Measurements from ENCODE around the gene COL16A1. TPM values are rescaled to one million over a fixed set of nuclear protein-coding genes. Genes with fewer than 3 reads are reported as not detected.

The COL16A1 gene
- total RNA-seq, 1 experiment from 2014 or later: 6.2 TPM

DNA sequence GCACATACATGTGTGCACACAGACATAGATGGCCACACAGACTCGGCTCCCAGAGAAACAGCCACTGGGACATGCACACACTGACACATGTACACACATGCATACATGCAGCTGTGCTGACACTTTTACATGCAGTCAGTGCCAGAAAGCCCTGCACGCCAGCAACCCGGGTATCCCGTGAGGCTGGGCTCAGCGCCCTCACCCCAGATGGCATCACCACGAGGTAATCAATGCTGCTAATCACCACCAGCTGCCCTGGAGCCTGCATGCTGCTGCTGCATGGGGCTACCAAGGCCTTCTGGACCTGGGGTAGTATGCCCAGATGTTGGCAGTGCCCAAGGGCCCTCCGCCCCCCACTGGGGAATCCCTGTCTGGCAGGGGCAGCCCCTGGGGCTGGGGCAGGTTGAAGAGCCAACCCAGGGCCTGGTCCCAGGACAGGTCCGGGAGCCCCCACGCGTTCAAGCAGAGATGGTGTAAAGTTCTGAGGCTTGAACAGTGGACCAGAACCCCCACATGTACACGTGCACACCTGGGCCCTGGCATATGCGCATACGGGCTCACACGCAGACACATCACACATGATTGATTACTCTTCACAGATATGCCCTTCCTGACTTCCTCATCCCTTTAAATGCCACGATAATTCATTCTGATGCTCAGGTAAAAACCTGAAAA, 2.7 kb upstream of the COL16A1 start:
- H3K4me3 Mint-ChIP-seq: 0 out of 5 replicates have a peak overlapping the region, but pooled peaks of 1 of the 2 experiments have one; percentile 16
- DNase-seq: no peak
- H3K36me3 Mint-ChIP-seq (ENCODE audit: insufficient read depth in 1 of 3, low read depth in 3 of 3): no peaks in the 10 kb centered on the region

More for the DNA sequence above, 2.7 kb upstream of the COL16A1 start:
- H3K79me2 ChIP-seq (ENCODE audit: insufficient read depth, low read length): no peaks in the 10 kb centered on the region
- H3K4me2 ChIP-seq (ENCODE audit: insufficient read depth, insufficient read length, low read length): no peak overlapping the region
- H4K91ac ChIP-seq (ENCODE audit: insufficient read length, low read depth, low read length): no peak overlapping the region
- peaks cover 37 to 44% of the 10 kb centered on the region in 2 experiments for H3K4me1 Mint-ChIP-seq
- no peaks in the 10 kb centered on the region for H4K20me1 ChIP-seq (ENCODE audit: control insufficient read depth, insufficient read depth, insufficient read length)
- H3K79me1 ChIP-seq (ENCODE audit: insufficient read depth, low read depth, low read length, poor library complexity, severe bottlenecking): no peaks in the 10 kb centered on the region
- H2BK120ac ChIP-seq (ENCODE audit: low read depth, low read length, poor library complexity, severe bottlenecking): no peak overlapping the region
- H3K27ac ChIP-seq (ENCODE audit: insufficient read length, low read depth, low read length): no peak overlapping the region
- H3K23ac ChIP-seq (ENCODE audit: insufficient read length, low read depth, low read length): no peak overlapping the region
- no peaks in the 10 kb centered on the region; the same call in 1 of the 2 replicates for H3K27me3 ChIP-seq (ENCODE audit: insufficient read depth, low read length)
- no peak overlapping the region for H3K9ac ChIP-seq (ENCODE audit: extremely low read depth, insufficient read length, low read length)
- no peak overlapping the region for H2BK15ac ChIP-seq (ENCODE audit: low read depth, low read length)
- WGBS (ENCODE audit: extremely low coverage, insufficient read length, low lambda C conversion rate): no CpG with 5 or more reads among the region's 15 CpGs
- no peak overlapping the region for H2BK20ac ChIP-seq (ENCODE audit: low read depth, low read length, poor library complexity, severe bottlenecking)
- no peak overlapping the region for H2BK5ac ChIP-seq (ENCODE audit: insufficient read length, low read length)
- H2AFZ ChIP-seq (ENCODE audit: low read length): no peak overlapping the region
- H3K14ac ChIP-seq (ENCODE audit: insufficient read depth, low read length): no peak overlapping the region
- H3K9me3 ChIP-seq (ENCODE audit: control insufficient read depth, low read depth, low read length): no peaks in the 10 kb centered on the region
- H4K5ac ChIP-seq (ENCODE audit: insufficient read length, low read depth, low read length): no peak overlapping the region
- peaks cover 3% of the 10 kb centered on the region for H3K23me2 ChIP-seq (ENCODE audit: insufficient read length, low read depth, low read length, poor library complexity, severe bottlenecking)
- peaks cover 16% of the 10 kb centered on the region for H3K27me3 Mint-ChIP-seq (ENCODE audit: low read depth)
- H3K56ac ChIP-seq (ENCODE audit: insufficient read length, low read depth, low read length): no peak overlapping the region
- H4K8ac ChIP-seq (replicated peaks; ENCODE audit: insufficient read length, low read depth, low read length): no peak overlapping the region
- peaks cover 6% of the 10 kb centered on the region; the same call in 1 of the 2 replicates for H3K4me1 ChIP-seq (ENCODE audit: insufficient read depth, low read length)
- TF ChIP-seq, protein P1, sequence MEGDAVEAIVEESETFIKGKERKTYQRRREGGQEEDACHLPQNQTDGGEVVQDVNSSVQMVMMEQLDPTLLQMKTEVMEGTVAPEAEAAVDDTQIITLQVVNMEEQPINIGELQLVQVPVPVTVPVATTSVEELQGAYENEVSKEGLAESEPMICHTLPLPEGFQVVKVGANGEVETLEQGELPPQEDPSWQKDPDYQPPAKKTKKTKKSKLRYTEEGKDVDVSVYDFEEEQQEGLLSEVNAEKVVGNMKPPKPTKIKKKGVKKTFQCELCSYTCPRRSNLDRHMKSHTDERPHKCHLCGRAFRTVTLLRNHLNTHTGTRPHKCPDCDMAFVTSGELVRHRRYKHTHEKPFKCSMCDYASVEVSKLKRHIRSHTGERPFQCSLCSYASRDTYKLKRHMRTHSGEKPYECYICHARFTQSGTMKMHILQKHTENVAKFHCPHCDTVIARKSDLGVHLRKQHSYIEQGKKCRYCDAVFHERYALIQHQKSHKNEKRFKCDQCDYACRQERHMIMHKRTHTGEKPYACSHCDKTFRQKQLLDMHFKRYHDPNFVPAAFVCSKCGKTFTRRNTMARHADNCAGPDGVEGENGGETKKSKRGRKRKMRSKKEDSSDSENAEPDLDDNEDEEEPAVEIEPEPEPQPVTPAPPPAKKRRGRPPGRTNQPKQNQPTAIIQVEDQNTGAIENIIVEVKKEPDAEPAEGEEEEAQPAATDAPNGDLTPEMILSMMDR (conservative IDR thresholded peaks at IDR 0.05): no peak
- H3K18ac ChIP-seq (ENCODE audit: insufficient read length, low read depth, low read length): no peak overlapping the region
- H2BK12ac ChIP-seq (ENCODE audit: insufficient read length, low read depth, low read length): no peak overlapping the region
- no peak overlapping the region for H3T11ph ChIP-seq (ENCODE audit: low read length)
- no peak overlapping the region for H2AK5ac ChIP-seq (ENCODE audit: insufficient read length, low read length)
- H3K9me3 Mint-ChIP-seq: no peaks in the 10 kb centered on the region
- H3K27ac Mint-ChIP-seq: no peak overlapping the region
- no peak overlapping the region for H3K4ac ChIP-seq (ENCODE audit: low read depth, low read length)

Measured in H9 (cell line).